Astrocyte of the hippocampus (primary cell): ENCODE measurements around the gene CEP295NL.
"Not testable (repeated sequence)": the region's sequence is repeated elsewhere in the genome, so short reads cannot be mapped to it uniquely, and the experiment has no call there.

Experiments
- DNase-seq: peaks from one replicate; pipeline ENCODE4 v3.0.0; 2011; ENCODE audit warnings: low read depth, low spot score

Gene CEP295NL

GRCh38 chr17:78929908-78930775 lies 27.1 kb upstream of the CEP295NL start:
- DNase-seq = no peak

- peak; percentile 86 for DNase-seq
Observed at GRCh38 chr17:78925662-78926555, 22.9 kb upstream of the CEP295NL start.

- DNase-seq = peak; percentile 95
Observed at GRCh38 chr17:78925234-78925633, 22.2 kb upstream of the CEP295NL start, which contains the start of gene TIMP2. TSS of gene TIMP2 (minus strand) at chr17:78925387. CDS start at chr17:78925088, 299 bp downstream.

- DNase-seq = peak; percentile 81
Observed at GRCh38 chr17:78924481-78925151, 21.6 kb upstream of the CEP295NL start.

- peak; percentile 52 for DNase-seq
Observed at GRCh38 chr17:78923660-78924453, 20.9 kb upstream of the CEP295NL start.

GRCh38 chr17:78922816-78923498 lies 20.0 kb upstream of the CEP295NL start:
- DNase-seq = no peak

GRCh38 chr17:78921437-78921971 lies 18.5 kb upstream of the CEP295NL start:
- DNase-seq = peak; percentile 67

- no peak for DNase-seq
Observed at GRCh38 chr17:78920528-78920927, 17.5 kb upstream of the CEP295NL start.

- no peak for DNase-seq
Observed at GRCh38 chr17:78919861-78920450, 17.0 kb upstream of the CEP295NL start.

- no peak for DNase-seq
Observed at GRCh38 chr17:78918979-78919378, 16.0 kb upstream of the CEP295NL start.

GRCh38 chr17:78917451-78918275 lies 14.7 kb upstream of the CEP295NL start:
- DNase-seq = no peak

- peak; percentile 59 for DNase-seq
Observed at GRCh38 chr17:78915872-78916632, 13.1 kb upstream of the CEP295NL start.

GRCh38 chr17:78913115-78913514 lies 10.1 kb upstream of the CEP295NL start:
- DNase-seq = no peak

- DNase-seq = no peak
Observed at GRCh38 chr17:78912082-78912481, 9.1 kb upstream of the CEP295NL start.

- DNase-seq = not testable (repeated sequence)
Observed at GRCh38 chr17:78911543-78911942, 8.5 kb upstream of the CEP295NL start.

- DNase-seq = no peak
Observed at GRCh38 chr17:78910497-78911284, 7.7 kb upstream of the CEP295NL start.

GRCh38 chr17:78908426-78908825 lies 5.4 kb upstream of the CEP295NL start:
- no peak for DNase-seq
